ENCODE measurements around the gene ZBTB5. TPM values are rescaled to one million over a fixed set of nuclear protein-coding genes. Genes with fewer than 3 reads are reported as not detected.

Gene ZBTB5
- total and polyA plus RNA-seq, 8 donors: 2.8 to 7.5 (median 4.8) TPM

GRCh38 chr9:37445832-37446231, 19.4 kb downstream of the ZBTB5 start:
- Histone ChIP-seq H3K4me3 (no peak overlapping the region), H3K36me3 (peaks cover 0 to 16% (median 10%) of the 10 kb centered on the region in 3 donors), H3K27me3 (no peaks in the 10 kb centered on the region), H3K4me1 (peaks cover 0 to 13% (median 10%) of the 10 kb centered on the region in 3 donors), H3K9me3 (no peaks in the 10 kb centered on the region), H3K27ac (no peak overlapping the region)
- intact Hi-C loops (cut with DNase I): no loop called here
- no peak for ATAC-seq
- TF ChIP-seq CTCF (IDR thresholded peaks at IDR 0.05): no peak
- 90 to 95% methylated on average over 6 of the region's 6 CpGs for WGBS, 2 donors
- no peak for DNase-seq
- no peak for FAIRE-seq

GRCh38 chr9:37444890-37445289, 20.4 kb downstream of the ZBTB5 start:
- Histone ChIP-seq H3K4me3 (no peak overlapping the region), H3K27me3 (no peaks in the 10 kb centered on the region), H3K9me3 (no peaks in the 10 kb centered on the region), H3K4me1 (peaks cover 0 to 13% (median 10%) of the 10 kb centered on the region in 3 donors), H3K27ac (no peak overlapping the region), H3K36me3 (peaks cover 0 to 25% (median 15%) of the 10 kb centered on the region in 3 donors)
- no peak for TF ChIP-seq CTCF (IDR thresholded peaks at IDR 0.05)
- WGBS, 2 donors: 13 to 15% methylated on average over 2 of the region's 2 CpGs
- intact Hi-C loops (cut with DNase I): no loop called here
- ATAC-seq (peak in 2 of 4 donors; percentile 55 to 67), DNase-seq (no peak), FAIRE-seq (no peak)

- DNase-seq (no peak), FAIRE-seq (no peak)
- intact Hi-C loops (cut with DNase I): no loop called here
Observed at GRCh38 chr9:37443566-37443965, 21.7 kb downstream of the ZBTB5 start.

GRCh38 chr9:37442556-37442955, 22.7 kb downstream of the ZBTB5 start:
- ATAC-seq: no peak
- Histone ChIP-seq H3K27me3 (no peaks in the 10 kb centered on the region), H3K4me1 (peaks cover 0 to 15% (median 13%) of the 10 kb centered on the region in 3 donors), H3K36me3 (peaks cover 0 to 43% (median 21%) of the 10 kb centered on the region in 3 donors), H3K9me3 (no peaks in the 10 kb centered on the region), H3K4me3 (no peak overlapping the region), H3K27ac (no peak overlapping the region)
- TF ChIP-seq CTCF (IDR thresholded peaks at IDR 0.05): no peak
- intact Hi-C loops (cut with DNase I): no loop called here
- DNase-seq: no peak
- 86 to 95% methylated on average over 2 of the region's 2 CpGs for WGBS, 2 donors
- FAIRE-seq: no peak

More at GRCh38 chr9:37443566-37443965, 21.7 kb downstream of the ZBTB5 start:
- Histone ChIP-seq H3K4me3 (no peak overlapping the region), H3K9me3 (no peaks in the 10 kb centered on the region), H3K27ac (no peak overlapping the region), H3K36me3 (peaks cover 0 to 36% (median 15%) of the 10 kb centered on the region in 3 donors), H3K4me1 (peaks cover 0 to 13% (median 10%) of the 10 kb centered on the region in 3 donors), H3K27me3 (no peaks in the 10 kb centered on the region)
- no peak for ATAC-seq
- 93 to 100% methylated on average over 5 of the region's 5 CpGs for WGBS, 2 donors
- TF ChIP-seq CTCF (IDR thresholded peaks at IDR 0.05): no peak

- no peak overlapping the region for H3K4me3 ChIP-seq
- 88 to 89% methylated on average over 21 of the region's 21 CpGs for WGBS, 2 donors
- FAIRE-seq (no peak), DNase-seq (no peak), ATAC-seq (no peak)
- H3K27ac ChIP-seq: no peak overlapping the region
- H3K36me3 ChIP-seq: peaks cover 0 to 47% (median 21%) of the 10 kb centered on the region in 3 donors
- H3K9me3 ChIP-seq: no peaks in the 10 kb centered on the region
- no peak for TF ChIP-seq CTCF (IDR thresholded peaks at IDR 0.05)
- no peaks in the 10 kb centered on the region for H3K27me3 ChIP-seq
- peaks cover 0 to 15% (median 13%) of the 10 kb centered on the region in 3 donors for H3K4me1 ChIP-seq
- intact Hi-C loops (cut with DNase I): no loop called here
Observed at GRCh38 chr9:37441776-37442370, 23.4 kb downstream of the ZBTB5 start.

All from pancreas (tissue), 10 donors.